HG02678 (cell line): ENCODE results near the gene DGKE.
A peak's percentile ranks its signal among the peaks of the same experiment; 100 is the strongest.

Experiments used
- ATAC-seq: cut with Tn5 transposase; IDR thresholded peaks from one replicate; pipeline ENCODE4 v1.9.1; 2021; ENCODE audit warnings: mild to moderate bottlenecking, moderate library complexity; ENCODE audit not compliant: unreplicated experiment

Gene DGKE

DNA sequence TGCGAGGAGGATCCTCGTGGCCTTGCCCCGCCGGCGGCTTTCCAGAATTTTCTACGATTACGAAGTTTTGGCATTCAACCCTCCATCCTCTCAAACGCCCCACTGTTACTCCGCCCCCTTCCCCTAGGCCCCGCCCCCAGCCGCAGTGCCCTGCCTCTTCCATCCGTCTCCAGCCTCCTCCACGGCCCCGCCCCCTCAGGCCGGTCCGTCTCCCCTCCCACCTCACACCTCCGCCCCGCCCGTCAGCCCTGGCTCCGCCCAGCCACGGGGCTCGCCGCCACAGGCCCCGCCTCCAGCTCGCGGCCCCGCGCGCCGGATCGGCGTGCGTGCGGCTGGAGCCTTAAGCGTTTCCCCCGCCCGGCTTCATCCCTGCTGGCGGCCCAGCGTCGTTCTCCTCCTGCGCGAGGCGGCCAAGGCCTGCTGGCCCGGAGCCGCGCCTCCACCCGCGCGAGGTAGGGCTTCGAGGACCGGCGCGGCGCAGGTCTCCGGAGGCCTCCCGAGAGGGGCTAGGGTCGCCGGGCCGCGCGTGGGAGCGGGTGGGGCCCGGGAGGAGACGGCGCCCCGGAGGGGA is at the start of gene DGKE, which contains the start of gene C17orf67:
TSS of gene DGKE (plus strand) at position 343 of the 571 bp plus-strand sequence. CDS start 645 bp downstream, outside the sequence.
TSS of gene C17orf67 (minus strand) at position 112 of the 571 bp plus-strand sequence. CDS start 18,110 bp downstream, outside the sequence.
- ATAC-seq: peak; percentile 69

DNA sequence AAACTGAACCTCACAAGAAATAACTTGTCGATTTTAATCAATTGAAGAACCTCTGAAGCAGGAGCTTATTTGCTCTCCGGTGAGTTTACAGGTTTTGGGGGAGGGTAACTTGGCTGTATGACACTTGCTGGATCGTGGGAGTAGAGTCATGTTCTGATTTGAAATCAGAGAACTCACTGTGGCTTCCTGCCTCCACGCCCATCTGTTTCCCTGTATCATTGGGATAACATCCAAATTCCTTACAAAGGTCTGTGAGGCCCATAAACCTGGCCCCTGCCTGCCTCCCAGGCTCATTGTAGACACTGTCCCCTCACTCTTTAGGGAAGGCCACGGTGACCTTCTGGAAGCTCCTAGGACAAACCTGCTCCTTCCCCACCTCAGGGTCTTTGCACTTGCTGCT is 48.5 kb upstream of the DGKE start:
- no peak for ATAC-seq

DNA sequence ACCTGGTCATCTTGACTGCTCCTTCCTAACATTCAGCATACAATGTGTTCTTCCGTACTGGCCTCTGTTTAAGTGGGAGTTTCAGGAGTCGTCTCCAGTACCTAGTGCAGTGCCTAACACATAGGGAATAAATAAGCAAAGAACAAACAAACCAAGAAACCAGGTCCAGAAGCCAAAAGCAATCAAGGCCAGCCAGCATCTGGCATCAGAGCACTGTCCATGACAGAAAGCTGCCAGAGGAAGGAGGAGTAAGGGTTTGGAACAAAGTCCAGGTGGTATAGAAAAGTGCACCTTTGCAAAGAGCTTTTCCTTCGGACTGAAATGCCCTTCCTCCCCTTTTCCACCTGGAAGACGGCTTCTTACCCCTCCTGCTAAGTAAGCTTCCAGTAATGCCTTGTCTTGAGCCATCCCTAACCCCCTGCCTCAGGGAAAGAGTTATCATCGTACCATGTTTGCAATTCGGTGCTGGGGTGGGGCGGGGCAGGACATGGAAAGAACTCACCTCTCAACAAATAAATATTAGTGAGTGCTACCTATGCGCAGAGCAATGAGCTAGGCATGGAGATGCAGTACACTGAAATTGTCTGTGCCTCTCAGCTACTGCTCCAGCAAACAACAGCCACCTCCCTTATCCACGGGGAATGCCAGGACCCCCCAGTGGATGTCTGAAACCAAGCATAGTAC is 47.8 kb upstream of the DGKE start:
- ATAC-seq: no peak

DNA sequence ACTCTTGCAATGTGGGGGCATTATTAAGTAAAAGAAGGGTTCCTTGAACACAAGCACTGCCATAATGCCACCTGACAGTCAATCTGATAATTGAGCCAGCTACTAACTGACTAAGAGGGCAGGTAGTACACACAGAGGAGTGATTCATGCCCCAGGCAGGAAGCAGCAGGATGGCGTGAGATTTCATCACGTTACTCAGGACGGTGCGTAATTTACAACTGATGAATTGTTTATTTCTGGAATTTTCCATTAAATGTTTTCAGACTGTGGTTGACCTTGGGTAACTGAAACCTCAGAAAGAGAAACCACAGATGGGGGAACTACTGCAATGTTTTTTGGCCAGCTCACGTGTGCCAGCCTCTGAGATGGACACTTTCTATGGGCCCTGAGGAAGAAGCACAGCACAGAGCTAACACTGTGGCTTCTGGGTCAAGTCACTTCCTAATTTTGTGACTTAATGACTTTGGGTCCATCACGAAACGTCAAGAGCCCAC is 46.9 kb upstream of the DGKE start:
- peak; percentile 73 for ATAC-seq

DNA sequence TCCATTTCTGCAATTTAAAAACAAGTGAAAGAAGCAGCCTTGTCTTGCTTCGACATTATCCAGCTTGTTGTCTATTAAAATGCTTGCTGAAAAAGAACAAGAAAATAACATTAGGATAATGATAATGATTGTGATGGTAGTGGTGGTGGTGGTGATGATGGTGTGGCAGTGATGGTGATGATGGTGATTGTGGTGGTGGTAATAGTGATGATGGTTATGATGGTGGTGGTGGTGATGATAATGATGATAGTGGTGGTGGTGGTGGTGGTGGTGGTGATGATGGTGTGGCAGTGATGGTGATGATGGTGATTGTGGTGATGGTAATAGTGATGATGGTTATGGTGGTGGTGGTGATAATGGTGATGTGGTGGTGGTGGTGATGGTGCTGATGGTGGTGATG is 41.7 kb upstream of the DGKE start:
- no peak for ATAC-seq

DNA sequence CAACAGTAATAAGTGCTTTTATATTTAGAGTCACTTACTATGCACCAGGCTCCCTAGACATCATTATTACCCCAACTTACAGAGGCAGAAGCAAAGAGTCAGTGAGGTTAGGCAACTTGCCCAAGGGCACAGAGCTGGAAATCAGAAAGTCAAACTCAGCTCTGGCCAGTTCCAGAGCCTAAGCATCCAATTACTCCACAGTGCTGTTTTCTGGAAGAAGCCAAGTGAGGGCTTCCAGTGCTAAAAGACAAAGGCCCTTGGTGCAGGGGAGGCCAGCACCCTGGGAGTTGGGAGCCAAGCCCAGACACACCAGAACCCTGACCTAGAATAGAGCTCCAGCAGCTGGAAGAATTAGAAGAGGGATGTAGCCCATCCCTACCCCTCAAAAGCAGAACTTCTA is 40.4 kb upstream of the DGKE start:
- no peak for ATAC-seq

DNA sequence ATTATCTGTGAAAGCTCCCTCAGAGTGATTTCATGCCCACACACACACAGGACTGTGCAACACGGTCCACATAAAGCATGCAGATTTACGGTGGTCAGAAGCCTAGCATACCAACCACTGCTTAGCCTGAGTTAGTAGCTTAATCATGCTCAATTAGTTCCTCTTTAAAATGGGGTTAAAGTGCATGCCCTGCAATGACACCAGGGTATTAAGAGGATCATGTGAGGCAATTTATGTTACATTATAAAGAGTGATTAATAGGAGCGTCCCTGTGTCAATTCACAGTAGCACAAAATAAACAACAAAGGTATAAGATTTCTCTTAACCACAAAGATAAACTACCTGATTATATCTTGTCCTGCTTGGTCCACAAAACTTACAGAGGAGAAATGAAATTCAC is 40.0 kb upstream of the DGKE start:
- no peak for ATAC-seq

DNA sequence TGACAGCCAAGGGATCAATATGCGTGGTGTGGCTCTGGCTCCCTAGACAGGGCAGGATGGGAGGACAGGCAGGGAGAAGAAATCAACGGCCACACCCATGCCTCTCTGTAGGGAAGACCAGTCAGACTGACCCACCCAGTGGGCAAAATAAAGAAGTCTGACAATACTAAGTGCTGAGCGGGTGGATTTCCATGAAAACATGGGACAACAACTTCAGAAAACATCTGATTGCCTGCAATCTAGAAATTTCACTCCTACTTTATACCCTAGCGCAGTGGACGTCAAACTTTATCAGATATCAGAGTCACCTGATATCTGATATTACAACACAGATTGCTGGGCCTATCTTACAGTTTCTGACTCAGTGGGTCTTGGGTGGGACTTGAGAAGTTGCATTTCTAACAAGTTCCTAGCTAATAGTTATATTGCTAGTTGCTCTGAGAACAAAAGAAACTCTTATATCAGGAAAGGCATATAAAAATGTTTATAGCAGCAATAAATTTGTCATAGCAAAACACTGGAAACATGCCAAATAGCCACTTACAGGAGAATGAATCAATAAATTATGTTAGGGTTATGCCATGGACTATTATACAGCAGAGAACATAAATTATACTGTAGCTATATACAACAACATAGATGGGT is 38.6 kb upstream of the DGKE start:
- no peak for ATAC-seq

DNA sequence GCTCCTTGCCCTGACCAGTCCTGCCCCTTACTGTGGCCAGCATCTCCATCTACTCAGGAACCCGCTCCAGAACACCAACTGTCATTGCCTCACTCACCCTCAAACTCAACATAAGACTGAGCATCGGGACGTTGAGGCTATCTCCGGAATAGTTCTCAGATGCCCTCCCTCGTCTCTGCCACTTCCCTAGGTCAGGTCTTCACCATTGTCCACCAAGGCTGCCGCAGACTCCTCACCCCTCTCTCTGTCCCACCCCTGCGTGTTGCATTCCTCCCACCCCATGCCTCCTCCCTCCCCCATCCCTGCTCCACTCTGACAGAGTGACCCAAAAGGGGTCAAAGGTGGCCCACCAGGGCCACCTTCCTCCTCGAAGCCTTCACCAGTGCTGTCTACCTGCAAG is 37.4 kb upstream of the DGKE start:
- ATAC-seq: no peak

DNA sequence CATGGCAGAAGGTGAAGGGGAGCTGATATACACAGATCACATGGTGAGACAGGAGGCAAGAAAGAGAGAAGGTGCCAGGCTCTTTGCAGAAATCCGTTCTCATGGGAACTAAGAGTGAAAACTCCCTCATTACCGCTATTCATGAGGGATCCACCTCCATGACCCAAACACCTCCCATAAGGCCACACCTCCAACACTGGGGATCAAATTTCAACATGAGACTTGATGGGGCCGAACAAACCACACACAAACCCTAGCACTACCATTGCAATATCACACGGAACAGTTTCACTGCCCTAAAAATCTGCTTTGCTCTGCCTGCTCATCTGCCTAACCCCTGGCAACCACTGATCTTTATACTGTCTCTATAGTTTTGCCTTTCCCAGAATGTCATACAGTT is 35.0 kb upstream of the DGKE start:
- ATAC-seq: no peak

DNA sequence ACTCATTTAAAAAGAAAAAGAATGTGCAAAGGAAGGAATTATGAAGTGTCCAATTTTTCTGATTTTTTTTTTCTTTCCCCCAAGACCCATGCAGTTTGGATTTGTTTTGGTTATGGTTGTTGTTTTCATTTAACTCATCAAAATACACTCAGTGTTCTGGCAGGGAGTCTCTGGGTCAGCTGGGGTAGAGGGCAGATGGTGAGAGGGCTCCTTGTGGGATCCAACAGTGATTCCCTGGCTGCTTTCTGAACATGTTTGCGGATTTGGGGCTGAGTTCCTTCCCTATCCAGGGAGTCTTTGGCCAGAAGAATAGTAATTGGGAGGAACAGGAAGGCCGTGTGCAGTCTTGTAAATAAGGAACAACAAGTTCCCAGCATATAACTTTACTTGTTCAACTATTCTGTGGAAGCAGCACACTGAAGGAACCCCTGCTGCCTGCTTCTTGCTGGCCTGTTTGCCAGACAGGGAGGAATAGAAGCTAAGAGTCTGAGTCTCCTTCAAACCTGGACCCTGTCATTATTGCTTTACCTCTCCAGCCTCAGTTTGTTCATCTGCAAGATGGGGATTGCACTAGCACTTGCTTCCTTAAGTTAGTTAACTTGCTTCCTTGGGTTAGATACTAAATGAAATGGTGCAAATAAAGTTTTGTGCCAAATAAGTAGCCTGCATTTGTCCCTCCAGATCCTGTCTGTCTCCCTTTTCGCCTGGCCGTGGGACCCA is 32.3 kb upstream of the DGKE start:
- no peak for ATAC-seq

DNA sequence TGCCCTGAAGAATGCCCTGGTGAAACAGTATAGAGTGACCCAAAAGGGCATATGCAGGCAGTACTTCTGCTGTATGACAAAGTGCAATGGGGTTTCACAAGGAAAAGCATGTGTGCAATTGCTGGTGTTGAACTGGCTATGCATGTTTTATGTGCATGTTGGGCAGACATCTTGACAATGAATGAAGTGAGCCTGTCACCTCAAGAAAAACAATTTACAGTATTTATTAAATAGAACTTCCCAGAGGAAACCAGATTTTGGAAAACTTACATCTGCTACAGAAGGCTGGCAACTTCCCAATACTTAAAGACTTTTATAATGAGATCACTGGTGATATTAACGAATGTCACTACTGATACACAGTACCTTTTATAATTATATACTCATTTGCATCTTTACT is 30.9 kb upstream of the DGKE start:
- no peak for ATAC-seq

DNA sequence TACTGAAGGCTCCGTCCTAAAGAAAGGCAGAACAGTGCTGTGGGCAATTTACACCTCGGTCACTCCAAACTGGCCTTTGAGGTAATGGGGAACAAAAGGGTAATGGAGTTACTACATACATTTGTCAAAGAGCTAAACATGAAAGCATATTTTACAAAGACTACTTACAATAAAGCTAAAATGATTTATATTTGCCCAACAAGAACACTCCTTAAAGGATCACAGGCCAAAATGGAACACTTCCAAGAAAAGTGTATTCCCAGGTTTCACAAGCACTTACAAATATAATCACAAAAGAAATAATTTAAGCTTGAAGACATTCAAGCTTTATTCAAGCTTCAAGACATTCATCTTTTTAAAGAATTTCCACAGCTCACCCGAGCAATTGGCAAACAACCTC is 29.5 kb upstream of the DGKE start:
- no peak for ATAC-seq

DNA sequence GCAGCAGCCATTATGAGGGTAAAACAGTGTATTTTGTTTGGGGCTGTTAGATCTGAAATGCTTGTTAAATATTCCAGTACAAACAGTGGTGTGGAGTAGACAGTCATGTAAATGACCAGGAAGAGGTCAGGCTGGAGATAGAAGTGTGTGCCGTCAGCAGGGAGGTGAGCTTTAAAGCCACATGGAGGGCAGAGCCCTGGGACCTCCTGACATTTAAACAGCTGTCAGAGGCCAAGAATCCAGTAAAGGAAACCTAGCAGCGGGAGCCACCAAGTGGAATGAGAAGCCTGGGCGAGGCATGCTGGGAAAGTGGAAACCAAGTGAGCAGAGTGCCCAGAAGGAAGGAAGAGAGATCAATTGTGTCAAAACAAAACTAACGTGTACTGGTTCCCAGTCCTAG is 27.0 kb upstream of the DGKE start:
- no peak for ATAC-seq

DNA sequence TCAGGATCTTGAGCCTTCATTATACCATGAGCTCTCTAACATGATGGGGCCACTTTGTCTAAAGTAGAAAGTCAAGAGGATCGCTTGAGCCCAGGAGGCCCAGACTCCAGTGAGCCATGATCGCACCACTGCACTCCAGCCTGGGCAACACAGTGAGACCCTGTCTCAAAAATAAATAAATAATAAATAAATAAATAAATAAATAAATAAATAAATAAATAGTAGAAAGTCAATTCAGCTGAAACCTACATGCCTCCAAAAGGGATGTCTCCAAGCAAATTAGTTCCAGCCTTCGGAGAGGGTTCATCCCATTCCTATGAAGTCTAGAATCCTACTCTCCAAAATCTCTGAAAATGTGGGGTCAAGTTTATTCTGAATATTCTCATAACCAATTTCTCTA is 26.2 kb upstream of the DGKE start:
- no peak for ATAC-seq

DNA sequence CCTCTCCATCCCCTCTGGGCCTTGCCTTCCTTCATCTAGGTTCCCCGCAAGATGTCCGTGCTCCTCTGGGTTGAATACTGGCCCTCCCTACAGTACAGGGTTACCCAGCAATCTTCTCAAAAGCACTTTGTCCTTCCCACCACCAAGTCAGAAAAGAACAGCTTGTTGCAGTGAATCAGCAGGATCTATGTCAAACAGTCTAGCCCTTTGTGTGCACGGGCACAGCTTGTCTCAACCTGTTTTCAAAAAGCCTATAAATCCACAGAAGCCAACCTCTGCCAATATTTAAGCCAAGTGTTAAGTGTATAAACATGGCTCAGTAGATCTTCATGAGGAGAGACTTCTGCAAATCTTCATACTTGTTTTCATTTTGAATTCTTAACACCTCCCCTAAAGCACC is 25.4 kb upstream of the DGKE start:
- ATAC-seq: no peak

DNA sequence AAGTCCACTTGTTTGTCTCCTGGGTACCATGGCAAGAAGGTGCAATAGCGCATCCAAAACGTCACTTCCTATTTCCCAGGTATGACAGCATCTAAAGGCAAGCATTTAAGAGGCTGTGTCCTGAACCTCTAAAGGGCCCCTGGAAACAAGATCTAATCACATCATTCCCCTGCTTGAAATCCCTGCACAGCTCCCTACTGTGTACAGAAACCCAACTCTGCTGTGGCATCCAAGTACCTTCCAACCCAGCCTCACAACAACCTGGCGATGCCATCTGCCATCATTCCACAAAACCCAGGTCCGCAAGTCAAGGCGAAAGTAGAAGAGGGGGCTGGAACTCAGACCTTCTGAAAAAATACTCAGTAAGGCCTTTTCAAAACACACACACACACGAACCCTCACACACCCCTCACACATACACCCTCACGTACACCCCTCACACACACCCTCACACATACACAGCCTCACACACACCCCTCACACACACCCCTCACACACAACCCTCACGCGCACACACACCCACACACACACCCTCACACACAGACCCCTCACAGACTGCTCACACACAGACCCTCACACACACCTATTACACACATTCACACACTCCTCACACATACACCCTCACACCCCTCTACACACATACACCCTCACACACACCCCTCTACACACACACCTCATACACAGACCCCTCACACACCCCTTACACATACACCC is 24.7 kb upstream of the DGKE start:
- ATAC-seq: no peak

DNA sequence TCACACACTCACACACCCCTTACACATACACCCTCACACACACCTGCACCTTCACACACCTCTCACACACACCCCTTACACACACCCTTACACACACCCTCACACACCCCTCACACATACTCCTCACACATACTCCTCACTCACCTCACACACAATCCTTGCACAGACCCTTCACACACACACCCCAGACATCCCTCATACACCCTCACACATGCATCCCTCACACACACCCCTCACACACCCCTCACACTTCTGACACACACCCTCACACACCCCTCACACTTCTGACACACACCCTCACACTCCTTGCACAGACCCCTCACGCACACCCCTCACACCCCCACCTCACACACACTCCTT is 24.2 kb upstream of the DGKE start:
- ATAC-seq: no peak

DNA sequence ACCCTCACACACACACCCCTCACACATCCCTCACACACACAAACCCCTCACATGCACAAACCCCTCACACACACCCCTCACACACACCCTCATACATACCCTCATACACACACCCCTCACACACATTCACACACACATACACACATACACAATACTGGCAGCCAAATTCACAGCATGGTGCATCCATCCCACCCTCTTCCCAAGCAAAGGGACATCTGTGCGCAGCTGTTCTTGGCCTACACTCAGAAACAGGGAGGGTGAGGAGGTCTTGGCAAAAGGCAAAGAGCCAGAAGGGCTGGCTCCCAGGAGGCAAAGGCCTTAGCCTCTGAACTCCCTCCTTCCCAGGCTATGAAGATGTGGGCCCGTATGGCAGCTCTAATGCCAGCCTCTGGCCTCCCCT is 23.6 kb upstream of the DGKE start:
- ATAC-seq: no peak

DNA sequence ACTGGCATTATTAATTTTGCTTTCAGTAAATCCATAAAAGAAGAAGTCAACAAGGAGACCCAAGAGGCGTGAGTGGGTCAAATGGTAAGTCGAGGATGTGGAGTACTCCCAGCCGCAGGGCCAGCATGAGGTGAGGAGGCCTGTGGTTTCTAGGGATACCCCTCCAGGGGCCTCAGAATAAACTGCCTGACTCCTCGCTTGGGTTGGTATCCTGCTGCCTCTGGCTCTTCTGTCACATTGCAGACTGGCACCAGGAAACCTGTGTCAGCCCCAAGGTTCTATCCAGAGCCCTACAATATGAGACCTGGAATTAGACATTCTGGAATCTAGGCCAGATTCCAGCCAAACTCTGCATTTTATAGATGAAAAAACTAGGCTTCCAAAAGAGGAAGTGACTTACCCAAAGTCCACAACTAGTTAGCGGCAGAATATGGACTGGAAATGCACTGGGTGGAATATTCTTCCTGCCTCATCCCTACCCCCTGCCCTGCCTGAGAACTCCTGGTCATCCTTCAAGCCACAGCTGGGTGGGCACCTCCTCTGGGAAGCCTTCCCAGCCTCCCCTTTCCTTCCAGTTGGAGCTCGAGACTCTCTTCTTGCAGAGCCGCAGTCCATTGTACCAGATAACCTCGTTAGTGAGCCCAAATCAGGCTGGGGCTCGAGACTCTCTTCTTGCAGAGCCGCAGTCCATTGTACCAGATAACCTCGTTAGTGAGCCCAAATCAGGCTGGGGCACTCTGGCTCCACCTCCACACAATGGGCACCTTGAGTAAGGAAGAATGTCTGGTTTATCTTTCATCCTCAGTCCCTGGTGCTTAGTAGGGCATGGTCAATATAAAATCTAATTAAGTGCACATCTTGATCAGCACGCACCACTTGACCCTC is 22.8 kb upstream of the DGKE start:
- ATAC-seq: no peak
